Panc1 (cell line): Measurements from ENCODE around the gene MUL1.

Source experiments
- POLR2AphosphoS5 ChIP-seq: IDR thresholded peaks from 2 replicates; pipeline ENCODE4 v1.6.1; 2012; ENCODE audit warnings: mild to moderate bottlenecking, low read depth, low read length, moderate library complexity
- TF ChIP-seq, protein P1 (sequence below): fragments of 450-650 bp; IDR thresholded peaks from 2 replicates; pipeline ENCODE4 v1.5.1; 2017; ENCODE audit warnings: mild to moderate bottlenecking
- TF ChIP-seq, protein P2 (sequence below), 2 experiments: IDR thresholded peaks; 2 replicates each; pipeline ENCODE4 v1.6.1; 2011 to 2012; ENCODE audit warnings: low read depth in 2 of 2, control low read depth in 1 of 2, low read length in 1 of 2, mild to moderate bottlenecking in 1 of 2, moderate library complexity in 1 of 2; ENCODE audit not compliant: insufficient read depth in 1 of 2

GRCh38 chr1:20487236-20487590, 20.7 kb downstream of the MUL1 start:
- TF ChIP-seq, protein P1, sequence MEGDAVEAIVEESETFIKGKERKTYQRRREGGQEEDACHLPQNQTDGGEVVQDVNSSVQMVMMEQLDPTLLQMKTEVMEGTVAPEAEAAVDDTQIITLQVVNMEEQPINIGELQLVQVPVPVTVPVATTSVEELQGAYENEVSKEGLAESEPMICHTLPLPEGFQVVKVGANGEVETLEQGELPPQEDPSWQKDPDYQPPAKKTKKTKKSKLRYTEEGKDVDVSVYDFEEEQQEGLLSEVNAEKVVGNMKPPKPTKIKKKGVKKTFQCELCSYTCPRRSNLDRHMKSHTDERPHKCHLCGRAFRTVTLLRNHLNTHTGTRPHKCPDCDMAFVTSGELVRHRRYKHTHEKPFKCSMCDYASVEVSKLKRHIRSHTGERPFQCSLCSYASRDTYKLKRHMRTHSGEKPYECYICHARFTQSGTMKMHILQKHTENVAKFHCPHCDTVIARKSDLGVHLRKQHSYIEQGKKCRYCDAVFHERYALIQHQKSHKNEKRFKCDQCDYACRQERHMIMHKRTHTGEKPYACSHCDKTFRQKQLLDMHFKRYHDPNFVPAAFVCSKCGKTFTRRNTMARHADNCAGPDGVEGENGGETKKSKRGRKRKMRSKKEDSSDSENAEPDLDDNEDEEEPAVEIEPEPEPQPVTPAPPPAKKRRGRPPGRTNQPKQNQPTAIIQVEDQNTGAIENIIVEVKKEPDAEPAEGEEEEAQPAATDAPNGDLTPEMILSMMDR, result no peak
- TF ChIP-seq POLR2AphosphoS5, result no peak
- TF ChIP-seq, protein P2, sequence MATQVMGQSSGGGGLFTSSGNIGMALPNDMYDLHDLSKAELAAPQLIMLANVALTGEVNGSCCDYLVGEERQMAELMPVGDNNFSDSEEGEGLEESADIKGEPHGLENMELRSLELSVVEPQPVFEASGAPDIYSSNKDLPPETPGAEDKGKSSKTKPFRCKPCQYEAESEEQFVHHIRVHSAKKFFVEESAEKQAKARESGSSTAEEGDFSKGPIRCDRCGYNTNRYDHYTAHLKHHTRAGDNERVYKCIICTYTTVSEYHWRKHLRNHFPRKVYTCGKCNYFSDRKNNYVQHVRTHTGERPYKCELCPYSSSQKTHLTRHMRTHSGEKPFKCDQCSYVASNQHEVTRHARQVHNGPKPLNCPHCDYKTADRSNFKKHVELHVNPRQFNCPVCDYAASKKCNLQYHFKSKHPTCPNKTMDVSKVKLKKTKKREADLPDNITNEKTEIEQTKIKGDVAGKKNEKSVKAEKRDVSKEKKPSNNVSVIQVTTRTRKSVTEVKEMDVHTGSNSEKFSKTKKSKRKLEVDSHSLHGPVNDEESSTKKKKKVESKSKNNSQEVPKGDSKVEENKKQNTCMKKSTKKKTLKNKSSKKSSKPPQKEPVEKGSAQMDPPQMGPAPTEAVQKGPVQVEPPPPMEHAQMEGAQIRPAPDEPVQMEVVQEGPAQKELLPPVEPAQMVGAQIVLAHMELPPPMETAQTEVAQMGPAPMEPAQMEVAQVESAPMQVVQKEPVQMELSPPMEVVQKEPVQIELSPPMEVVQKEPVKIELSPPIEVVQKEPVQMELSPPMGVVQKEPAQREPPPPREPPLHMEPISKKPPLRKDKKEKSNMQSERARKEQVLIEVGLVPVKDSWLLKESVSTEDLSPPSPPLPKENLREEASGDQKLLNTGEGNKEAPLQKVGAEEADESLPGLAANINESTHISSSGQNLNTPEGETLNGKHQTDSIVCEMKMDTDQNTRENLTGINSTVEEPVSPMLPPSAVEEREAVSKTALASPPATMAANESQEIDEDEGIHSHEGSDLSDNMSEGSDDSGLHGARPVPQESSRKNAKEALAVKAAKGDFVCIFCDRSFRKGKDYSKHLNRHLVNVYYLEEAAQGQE (IDR thresholded peaks at IDR 0.05; ENCODE audit: insufficient read depth in 1 of 2, low read depth in 2 of 2, low read length in 1 of 2), result no peak
